H1 (cell line): ENCODE data around the gene MIB2. TPM values are rescaled to one million over a fixed set of nuclear protein-coding genes. Genes with fewer than 3 reads are reported as not detected.

Source experiments
- CTCF ChIA-PET: fragments of 300-600 bp; sonication (Branson Sonifier 250); formaldehyde crosslinking; loops from one replicate; lab custom pipeline; 2021; ENCODE audit not compliant: partially characterized antibody; lab: Charles Lee
- POLR2A ChIA-PET: fragments of 300-600 bp; sonication (Branson Sonifier 250); formaldehyde crosslinking; loops from one replicate; lab custom pipeline; 2021; ENCODE audit warnings: inconsistent platforms; ENCODE audit not compliant: partially characterized antibody; lab: Charles Lee
- DNase-seq, 2 experiments: peaks; one replicate each; pipeline versions ENCODE4 v3.0.0 to v3.0.0-alpha.2; 2010 to 2022; ENCODE audit warnings: low spot score in 2 of 2, low read depth in 1 of 2, mixed read lengths in 1 of 2
- FAIRE-seq: peaks from 2 replicates; lab custom pipeline; 2011; peaks lifted over from hg19 to GRCh38; lab: Jason Lieb, UNC
- H2AFZ ChIP-seq: 2 replicates; pipeline ENCODE4 v1.8.1; 2012; ENCODE audit warnings: low read length, inconsistent platforms
- H2AK5ac ChIP-seq: 2 replicates; pipeline ENCODE4 v1.6.1; 2013; ENCODE audit warnings: low read depth, low read length
- H2BK120ac ChIP-seq: replicated peaks from 2 replicates; pipeline ENCODE3; 2013; ENCODE audit warnings: low read depth, low read length, inconsistent platforms
- H2BK12ac ChIP-seq: 2 replicates; pipeline ENCODE4 v1.6.1; 2013; ENCODE audit warnings: low read depth, low read length
- H2BK15ac ChIP-seq: 2 replicates; pipeline ENCODE4 v1.6.1; 2013; ENCODE audit warnings: low read length
- H2BK20ac ChIP-seq: 2 replicates; pipeline ENCODE4 v1.6.1; 2013; ENCODE audit warnings: low read length
- H2BK5ac ChIP-seq: 2 replicates; pipeline ENCODE4 v1.6.1; 2013; ENCODE audit warnings: low read depth, low read length
- H3K14ac ChIP-seq: 2 replicates; pipeline ENCODE4 v1.6.1; 2013; ENCODE audit warnings: inconsistent platforms; ENCODE audit not compliant: insufficient read length
- H3K18ac ChIP-seq: 2 replicates; pipeline ENCODE4 v1.6.1; 2013; ENCODE audit warnings: low read length; ENCODE audit errors: extremely low read depth
- H3K23ac ChIP-seq: 2 replicates; pipeline ENCODE4 v1.6.1; 2013; ENCODE audit warnings: inconsistent platforms; ENCODE audit not compliant: insufficient read length
- H3K23me2 ChIP-seq: 2 replicates; pipeline ENCODE4 v1.6.1; 2013; ENCODE audit warnings: low read depth, low read length
- H3K27ac ChIP-seq: 2 replicates; pipeline ENCODE4 v1.6.1; 2011; ENCODE audit warnings: low read depth, low read length, inconsistent platforms
- H3K27me3 ChIP-seq, 4 experiments: replicated peaks in 1 of 4; 1 replicate in 1 of 4; 2 replicates in 3 of 4; pipeline versions ENCODE4 v1.6.1 to v1.8.1; 2011 to 2013; ENCODE audit warnings: low read length in 3 of 4, mild to moderate bottlenecking in 3 of 4, inconsistent platforms in 2 of 4, mixed read lengths in 2 of 4, moderate library complexity in 1 of 4; ENCODE audit not compliant: control insufficient read depth in 3 of 4, insufficient read depth in 3 of 4; ENCODE audit errors: extremely low read depth in 1 of 4
- H3K36me3 ChIP-seq, 4 experiments: 2 replicates each; pipeline versions ENCODE4 v1.6.1 to v1.8.1; 2011 to 2013; ENCODE audit warnings: mild to moderate bottlenecking in 4 of 4, low read length in 3 of 4, moderate library complexity in 2 of 4, control low read depth in 1 of 4, inconsistent platforms in 1 of 4; ENCODE audit not compliant: insufficient read depth in 4 of 4, control insufficient read depth in 2 of 4
- H3K4ac ChIP-seq: replicated peaks from 2 replicates; pipeline ENCODE3; 2013; ENCODE audit warnings: low read length, low read depth, mixed read lengths, inconsistent platforms; ENCODE audit not compliant: insufficient read length
- H3K4me1 ChIP-seq, 4 experiments: replicated peaks in 1 of 4; 1 replicate in 1 of 4; 2 replicates in 3 of 4; pipeline versions ENCODE4 v1.6.1 to v1.8.1; 2011 to 2013; ENCODE audit warnings: low read length in 3 of 4, inconsistent platforms in 2 of 4, mixed read lengths in 1 of 4; ENCODE audit not compliant: insufficient read depth in 4 of 4, control insufficient read depth in 3 of 4
- H3K4me2 ChIP-seq, 2 experiments: 2 replicates each; pipeline versions ENCODE4 v1.6.1 to v1.8.1; 2011 to 2013; ENCODE audit warnings: low read depth in 2 of 2, low read length in 2 of 2, control low read depth in 1 of 2, inconsistent platforms in 1 of 2, mild to moderate bottlenecking in 1 of 2; ENCODE audit not compliant: insufficient read depth in 1 of 2
- H3K4me3 ChIP-seq, 4 experiments: fragments of 200-600, 300-600 bp in 1 of 4; sonication (generic), shearing (Covaris generic), sonication (Bioruptor Twin) in 1 of 4; 2 replicates each; pipeline versions ENCODE4 v1.5.1 to v1.8.1; 2011 to 2016; ENCODE audit warnings: low read length in 4 of 4, low read depth in 3 of 4, control low read depth in 2 of 4, inconsistent platforms in 2 of 4, mild to moderate bottlenecking in 2 of 4, mixed read lengths in 1 of 4, moderate library complexity in 1 of 4; ENCODE audit not compliant: insufficient read depth in 2 of 4; ENCODE audit errors: extremely low read depth in 1 of 4
- H3K56ac ChIP-seq: replicated peaks from 2 replicates; pipeline ENCODE3; 2013; ENCODE audit warnings: low read depth, mild to moderate bottlenecking, mixed read lengths, low read length, inconsistent platforms; ENCODE audit not compliant: insufficient read length
- H3K79me1 ChIP-seq: 2 replicates; pipeline ENCODE4 v1.6.1; 2013; ENCODE audit warnings: low read depth, low read length, control low read depth
- H3K79me2 ChIP-seq, 2 experiments: 2 replicates each; pipeline versions ENCODE4 v1.6.1 to v1.8.1; 2012 to 2013; ENCODE audit warnings: low read length in 2 of 2, mild to moderate bottlenecking in 2 of 2, inconsistent platforms in 1 of 2; ENCODE audit not compliant: insufficient read depth in 2 of 2, control insufficient read depth in 1 of 2
- H3K9ac ChIP-seq, 4 experiments: replicated peaks in 1 of 4; 1 replicate in 1 of 4; 2 replicates in 3 of 4; pipeline versions ENCODE4 v1.6.1 to v1.8.1; 2011 to 2013; ENCODE audit warnings: low read depth in 3 of 4, low read length in 3 of 4, control low read depth in 2 of 4, mild to moderate bottlenecking in 2 of 4, moderate library complexity in 2 of 4, inconsistent platforms in 1 of 4; ENCODE audit errors: extremely low read depth in 1 of 4
- H3K9me3 ChIP-seq, 2 experiments: 2 replicates each; pipeline versions ENCODE4 v1.6.1 to v1.8.1; 2012 to 2013; ENCODE audit warnings: mild to moderate bottlenecking in 2 of 2, moderate library complexity in 2 of 2, control low read depth in 1 of 2, inconsistent platforms in 1 of 2, low read depth in 1 of 2, low read length in 1 of 2, mixed read lengths in 1 of 2; ENCODE audit not compliant: insufficient read depth in 2 of 2
- H4K20me1 ChIP-seq, 2 experiments: replicated peaks in 1 of 2; 2 replicates each; pipeline versions ENCODE3 to v1.8.1; 2011 to 2013; ENCODE audit warnings: inconsistent platforms in 2 of 2, low read length in 2 of 2, mild to moderate bottlenecking in 1 of 2; ENCODE audit not compliant: insufficient read depth in 2 of 2, control insufficient read depth in 1 of 2
- H4K5ac ChIP-seq: 2 replicates; pipeline ENCODE4 v1.6.1; 2013; ENCODE audit warnings: low read length, low read depth, mixed read lengths, inconsistent platforms; ENCODE audit not compliant: insufficient read length
- H4K8ac ChIP-seq: 2 replicates; pipeline ENCODE4 v1.8.0; 2013; ENCODE audit warnings: mild to moderate bottlenecking, moderate library complexity, low read length, inconsistent platforms; ENCODE audit not compliant: insufficient read depth; ENCODE audit errors: extremely low read depth
- H4K91ac ChIP-seq: replicated peaks from 2 replicates; pipeline ENCODE3; 2013; ENCODE audit warnings: low read length, mixed read lengths, inconsistent platforms; ENCODE audit not compliant: insufficient read length
- CREB1 ChIP-seq: IDR thresholded peaks from 2 replicates; pipeline ENCODE4 v1.6.1; 2012; ENCODE audit warnings: inconsistent platforms
- GTF2F1 ChIP-seq: IDR thresholded peaks from 2 replicates; pipeline ENCODE4 v1.6.1; 2012; ENCODE audit warnings: low read depth, low read length, improper control_type of control experiment, borderline replicate concordance
- RAD21 ChIP-seq, 2 experiments: IDR thresholded peaks in 1 of 2; conservative IDR thresholded peaks in 1 of 2; 2 replicates each; pipeline ENCODE4 v1.6.1; 2011; ENCODE audit warnings: low read depth in 2 of 2, low read length in 2 of 2, improper control_type of control experiment in 1 of 2, inconsistent platforms in 1 of 2, mild to moderate bottlenecking in 1 of 2, moderate library complexity in 1 of 2
- SP4 ChIP-seq: IDR thresholded peaks from 2 replicates; pipeline ENCODE4 v1.6.1; 2012; ENCODE audit warnings: low read length, inconsistent platforms
- TCF12 ChIP-seq: IDR thresholded peaks from 2 replicates; pipeline ENCODE4 v1.6.1; 2011; ENCODE audit warnings: low read depth, mild to moderate bottlenecking, low read length
- WGBS, 2 experiments: shearing (Covaris generic) in 1 of 2; methylation state at CpG; one replicate each; pipeline versions ENCODE4 v1.1.6 to v1.1.7; 2013 to 2015; ENCODE audit warnings: low lambda C conversion rate in 2 of 2, mixed read lengths in 2 of 2, inconsistent platforms in 1 of 2, low coverage in 1 of 2, missing lambda C conversion rate in 1 of 2; ENCODE audit not compliant: insufficient replicate concordance in 2 of 2, insufficient coverage in 1 of 2, insufficient read length in 1 of 2; ENCODE audit errors: extremely low coverage in 1 of 2, missing lambda C conversion rate in 1 of 2; 5-methylcytosine and 5-hydroxymethylcytosine counted together
- polyA plus RNA-seq, 7 experiments: library from polyadenylated mRNA; depleted of rRNA in 3 of 7; stranded (reverse) in 5 of 7; unstranded in 2 of 7; fragments of >200 nt in 5 of 7; fragments of 200-250 nt in 2 of 7; gene quantifications; 1 replicate in 5 of 7; 2 replicates in 1 of 7; 4 replicates in 1 of 7; pipeline versions ENCODE4 v1.2.1 to v1.2.3, GENCODE V29; 2011 to 2013; ENCODE audit warnings: missing spikeins in 2 of 7, mixed read lengths in 2 of 7
- total RNA-seq: library from RNA; stranded (reverse); fragmentation: NEBNext Ultra II Directional; extraction: Animal tissue kit (Norgen Biotek cat#: 25700); gene quantifications from 2 replicates; pipeline ENCODE4 v1.2.1, GENCODE V29; 2021
- TF ChIP-seq, protein P1 (sequence below), 3 experiments: IDR thresholded peaks; 1 replicate in 2 of 3; 2 replicates in 1 of 3; pipeline versions ENCODE4 v1.5.1 to v1.6.1; 2011; ENCODE audit warnings: low read length in 3 of 3, mild to moderate bottlenecking in 3 of 3, inconsistent platforms in 2 of 3, low read depth in 1 of 3, moderate library complexity in 1 of 3; ENCODE audit not compliant: insufficient read depth in 1 of 3; ENCODE audit errors: control extremely low read depth in 1 of 3

The MIB2 gene
- total and polyA plus RNA-seq, 2 of the 8 experiments (the other 6 are each of a cell fraction or from before 2014, with no cell fraction given), result 32.5 to 60.0 TPM

DNA sequence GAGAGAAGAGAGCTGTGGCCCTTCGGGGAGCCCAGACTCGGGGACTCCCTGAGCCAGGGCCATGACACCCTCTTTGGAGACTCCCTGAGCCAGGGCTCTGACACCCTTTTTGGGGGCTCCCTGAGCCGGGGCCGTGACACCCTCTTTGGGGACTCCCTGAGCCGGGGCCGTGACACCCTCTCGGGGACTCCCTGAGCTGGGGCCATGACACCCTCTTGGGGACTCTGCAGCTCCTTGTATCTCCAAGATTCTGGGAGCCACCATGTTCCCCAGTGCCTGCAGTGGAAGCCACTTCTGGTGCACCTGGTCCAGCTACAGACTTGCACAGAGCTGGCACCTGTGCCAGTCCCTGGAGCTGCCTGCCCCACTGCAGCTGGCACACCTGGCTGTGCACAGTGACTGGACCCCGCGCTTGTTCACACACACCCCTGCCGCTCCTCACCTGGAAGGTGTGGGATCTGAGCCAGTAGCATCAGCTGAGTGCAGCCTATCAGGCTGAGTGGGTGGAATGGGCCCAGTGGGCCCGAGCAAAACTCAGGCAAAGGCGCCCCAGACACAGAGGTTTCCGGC lies 36.8 kb upstream of the MIB2 start:
- Histone ChIP-seq H3K36me3 (no peaks in the 10 kb centered on the region), H3K18ac (no peak overlapping the region), H2BK12ac (no peak overlapping the region), H2BK120ac (no peak overlapping the region), H3K79me1 (no peaks in the 10 kb centered on the region), H3K14ac (no peak overlapping the region), H4K91ac (no peak overlapping the region), H3K56ac (no peak overlapping the region), H3K4me3 (no peak overlapping the region), H3K27ac (no peak overlapping the region), H4K20me1 (no peaks in the 10 kb centered on the region), H3K23ac (no peak overlapping the region), H3K27me3 (no peaks in the 10 kb centered on the region; a peak in 1 of 7 replicates), H2AK5ac (no peak overlapping the region), H2BK15ac (no peak overlapping the region), H3K4me2 (no peak overlapping the region), H4K8ac (no peak overlapping the region; the same call in 1 of the 2 replicates), H3K23me2 (peaks cover 7% of the 10 kb centered on the region; the same call in 1 of the 2 replicates), H3K9ac (no peak overlapping the region), H2BK5ac (no peak overlapping the region), H2AFZ (peak overlapping the region; percentile 0; the same call in 1 of the 2 replicates), H4K5ac (no peak overlapping the region), H3K79me2 (peaks cover 3 to 10% of the 10 kb centered on the region in 2 experiments), H2BK20ac (no peak overlapping the region), H3K9me3 (no peaks in the 10 kb centered on the region), H3K4ac (no peak overlapping the region), H3K4me1 (peaks cover 0 to under 1% (median 0%) of the 10 kb centered on the region in 4 experiments; a peak in 1 of 7 replicates)
- FAIRE-seq (no peak), DNase-seq (no peak)
- TF ChIP-seq TCF12 (no peak), GTF2F1 (no peak), CREB1 (no peak), SP4 (no peak), RAD21 (IDR thresholded peaks at IDR 0.05 in 1 of 2, conservative IDR thresholded peaks at IDR 0.05 in 1 of 2; ENCODE audit: low read depth in 2 of 2, low read length in 2 of 2) (no peak)
- TF ChIP-seq, protein P1, sequence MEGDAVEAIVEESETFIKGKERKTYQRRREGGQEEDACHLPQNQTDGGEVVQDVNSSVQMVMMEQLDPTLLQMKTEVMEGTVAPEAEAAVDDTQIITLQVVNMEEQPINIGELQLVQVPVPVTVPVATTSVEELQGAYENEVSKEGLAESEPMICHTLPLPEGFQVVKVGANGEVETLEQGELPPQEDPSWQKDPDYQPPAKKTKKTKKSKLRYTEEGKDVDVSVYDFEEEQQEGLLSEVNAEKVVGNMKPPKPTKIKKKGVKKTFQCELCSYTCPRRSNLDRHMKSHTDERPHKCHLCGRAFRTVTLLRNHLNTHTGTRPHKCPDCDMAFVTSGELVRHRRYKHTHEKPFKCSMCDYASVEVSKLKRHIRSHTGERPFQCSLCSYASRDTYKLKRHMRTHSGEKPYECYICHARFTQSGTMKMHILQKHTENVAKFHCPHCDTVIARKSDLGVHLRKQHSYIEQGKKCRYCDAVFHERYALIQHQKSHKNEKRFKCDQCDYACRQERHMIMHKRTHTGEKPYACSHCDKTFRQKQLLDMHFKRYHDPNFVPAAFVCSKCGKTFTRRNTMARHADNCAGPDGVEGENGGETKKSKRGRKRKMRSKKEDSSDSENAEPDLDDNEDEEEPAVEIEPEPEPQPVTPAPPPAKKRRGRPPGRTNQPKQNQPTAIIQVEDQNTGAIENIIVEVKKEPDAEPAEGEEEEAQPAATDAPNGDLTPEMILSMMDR (IDR thresholded peaks at IDR 0.05; ENCODE audit: control extremely low read depth in 1 of 3, insufficient read depth in 1 of 3, low read depth in 1 of 3, low read length in 3 of 3), result no peak
- CTCF ChIA-PET, result interaction anchor here (0.6 to 2.8 kb wide), 9 partner anchors 8 to 577 kb away, joined by 3 to 15 read pairs (median 4); no protein-coding TSS in a partner anchor
- POLR2A ChIA-PET, result interaction anchor here (0.6 to 2.1 kb wide), 11 partner anchors 8 to 203 kb away, joined by 3 to 10 read pairs (median 4); partner anchors contain the start of gene MIB2
- WGBS, 2 experiments, result 86% methylated on average over 13 of the region's 13 CpGs; no CpG with 5 or more reads in 1 of the 2 experiments
